T-cell (primary cell): ENCODE results near the gene GORASP2. TPM values are rescaled to one million over a fixed set of nuclear protein-coding genes. Genes with fewer than 3 reads are reported as not detected.
"Not testable (repeated sequence)": the region's sequence is repeated elsewhere in the genome, so short reads cannot be mapped to it uniquely, and the experiment has no call there.

Experiments
- ATAC-seq, 4 experiments: fragments of 200-7000 bp in 3 of 4; fragments of 150-1000 bp in 1 of 4; cut with Tn5 transposase; replicated peaks in 1 of 4; 1 replicate in 3 of 4; 2 replicates in 1 of 4; pipeline ENCODE4 v1.10.0; 2021; ENCODE audit warnings: moderate library complexity in 3 of 4, mild to moderate bottlenecking in 2 of 4, moderate number of reproducible peaks in 1 of 4
- CTCF ChIA-PET, 2 donors: fragments of 300-600 bp; sonication (Branson Sonifier 250); formaldehyde crosslinking; loops; one replicate each; lab custom pipeline; 2022; ENCODE audit warnings: antibody characterized with exemption in 2 of 2; lab: Charles Lee
- POLR2A ChIA-PET, 2 donors: fragments of 300-600 bp; sonication (Branson Sonifier 250); formaldehyde crosslinking; loops; one replicate each; lab custom pipeline; 2022; ENCODE audit warnings: antibody characterized with exemption in 2 of 2; lab: Charles Lee
- DNase-seq, 35 experiments: peaks; one replicate each; pipeline versions ENCODE4 v3.0.0 to v3.0.0-alpha.2; 2013 to 2023
- H3K27ac ChIP-seq: one replicate; pipeline ENCODE4 v1.5.1; 2013; ENCODE audit warnings: low read length
- H3K27me3 ChIP-seq, 2 experiments: replicated peaks in 1 of 2; 1 replicate in 1 of 2; 2 replicates in 1 of 2; pipeline versions ENCODE4 v1.6.1 to v1.7.0; 2013; ENCODE audit warnings: low read length in 1 of 2, mixed read lengths in 1 of 2; ENCODE audit not compliant: control insufficient read depth in 2 of 2, insufficient read depth in 2 of 2; ENCODE audit errors: extremely low read depth in 1 of 2
- H3K36me3 ChIP-seq, 2 donors: 1 replicate in 1 of 2; 2 replicates in 1 of 2; pipeline versions ENCODE4 v1.6.1 to v1.7.0; 2013; ENCODE audit warnings: low read length in 1 of 2; ENCODE audit not compliant: control insufficient read depth in 2 of 2, insufficient read depth in 1 of 2; ENCODE audit errors: extremely low read depth in 1 of 2
- H3K4me1 ChIP-seq, 2 experiments: 1 replicate in 1 of 2; 2 replicates in 1 of 2; pipeline versions ENCODE4 v1.6.1 to v1.7.0; 2013; ENCODE audit warnings: low read length in 2 of 2, mixed read lengths in 1 of 2; ENCODE audit not compliant: insufficient read depth in 2 of 2, control insufficient read depth in 1 of 2; ENCODE audit errors: extremely low read depth in 1 of 2
- H3K4me3 ChIP-seq, 2 donors: 1 replicate in 1 of 2; 2 replicates in 1 of 2; pipeline versions ENCODE4 v1.5.1 to v1.7.0; 2013; ENCODE audit warnings: mild to moderate bottlenecking in 2 of 2, low read length in 1 of 2, moderate library complexity in 1 of 2; ENCODE audit not compliant: control insufficient read depth in 1 of 2; ENCODE audit errors: extremely low read depth in 1 of 2
- H3K9me3 ChIP-seq: 2 replicates; pipeline ENCODE4 v1.7.0; 2013
- H3K27ac Mint-ChIP-seq, 2 donors: one replicate each; pipeline ENCODE4 v1.8.0; 2020 to 2021; ENCODE audit warnings: mild to moderate bottlenecking in 2 of 2, mixed read lengths in 2 of 2
- H3K27me3 Mint-ChIP-seq, 2 donors: one replicate each; pipeline ENCODE4 v1.8.0; 2021 to 2022; ENCODE audit warnings: mixed read lengths in 2 of 2
- H3K36me3 Mint-ChIP-seq: one replicate; pipeline ENCODE4 v1.8.0; 2021; ENCODE audit warnings: mixed read lengths
- H3K4me1 Mint-ChIP-seq, 3 donors: one replicate each; pipeline ENCODE4 v1.8.0; 2020 to 2022; ENCODE audit warnings: mixed read lengths in 3 of 3, mild to moderate bottlenecking in 1 of 3
- H3K4me3 Mint-ChIP-seq, 3 donors: one replicate each; pipeline ENCODE4 v1.8.0; 2020 to 2022; ENCODE audit warnings: mild to moderate bottlenecking in 3 of 3, mixed read lengths in 3 of 3, moderate library complexity in 3 of 3
- H3K9me3 Mint-ChIP-seq, 3 donors: one replicate each; pipeline ENCODE4 v1.8.0; 2020 to 2022; ENCODE audit warnings: mixed read lengths in 3 of 3
- WGBS: methylation state at CpG from one replicate; pipeline ENCODE4 v1.1.5; 2013; ENCODE audit warnings: missing lambda C conversion rate; ENCODE audit not compliant: insufficient coverage; 5-methylcytosine and 5-hydroxymethylcytosine counted together
- total RNA-seq, 35 experiments: library from RNA in 6 of 35; stranded (reverse) in 6 of 35; fragments of 120-200 nt in 1 of 35; gene quantifications; one replicate each; pipeline versions ENCODE4 v1.2.1 to v1.2.4 and lab custom pipeline; 2013 to 2026

Gene GORASP2
- total RNA-seq, 5 donors from 2014 or later (not counting 1 experiment from before 2014, with no cell fraction given) = 61.6 to 81.1 (median 71.0) TPM

- H3K27ac ChIP-seq, H3K36me3 Mint-ChIP-seq, H3K4me3 Mint-ChIP-seq, ATAC-seq, H3K4me1 Mint-ChIP-seq, H3K4me3 ChIP-seq, H3K27me3 Mint-ChIP-seq, CTCF ChIA-PET, H3K27ac Mint-ChIP-seq, H3K4me1 ChIP-seq, H3K36me3 ChIP-seq, DNase-seq, H3K9me3 Mint-ChIP-seq, POLR2A ChIA-PET, H3K9me3 ChIP-seq, H3K27me3 ChIP-seq: not testable (repeated sequence)
- no CpG with 5 or more reads among the region's 2 CpGs for WGBS
Measured at GRCh38 chr2:170921873-170922272, 7.2 kb upstream of the GORASP2 start.

GRCh38 chr2:170922634-170923494, 6.2 kb upstream of the GORASP2 start:
- no peak overlapping the region for H3K27ac Mint-ChIP-seq
- no peak overlapping the region for H3K4me3 Mint-ChIP-seq
- Histone ChIP-seq H3K4me1 (no peaks in the 10 kb centered on the region), H3K27me3 (no peaks in the 10 kb centered on the region), H3K27ac (no peak overlapping the region), H3K36me3 (no peaks in the 10 kb centered on the region), H3K4me3 (no peak overlapping the region), H3K9me3 (no peaks in the 10 kb centered on the region)
- DNase-seq (no peak), ATAC-seq (no peak)
- peaks cover 0 to 4% (median under 1%) of the 10 kb centered on the region in 3 donors for H3K9me3 Mint-ChIP-seq
- ChIA-PET CTCF (interaction anchor here in 1 of 2 donors (0.6 kb wide), 1 partner anchor 598 kb away, joined by 3 read pairs; no protein-coding TSS in a partner anchor), POLR2A (no interaction called here)
- peaks cover 0 to 2% (median 1%) of the 10 kb centered on the region in 3 donors for H3K4me1 Mint-ChIP-seq
- peaks cover 3% of the 10 kb centered on the region for H3K36me3 Mint-ChIP-seq
- H3K27me3 Mint-ChIP-seq = no peaks in the 10 kb centered on the region
- 80% methylated on average over 7 of the region's 8 CpGs for whole genome bisulfite sequencing

- DNase-seq (no peak), ATAC-seq (no peak)
- Mint-ChIP-seq H3K9me3 (no peaks in the 10 kb centered on the region), H3K36me3 (no peaks in the 10 kb centered on the region), H3K4me1 (peaks cover 9 to 11% (median 10%) of the 10 kb centered on the region in 3 donors), H3K27me3 (no peaks in the 10 kb centered on the region), H3K4me3 (no peak overlapping the region), H3K27ac (no peak overlapping the region)
- CTCF ChIA-PET = interaction anchor here (0.6 kb wide), 2 partner anchors 493 to 599 kb away, joined by 3 read pairs; no protein-coding TSS in a partner anchor
- peaks cover 5 to 7% of the 10 kb centered on the region in 2 experiments for H3K4me1 ChIP-seq
- H3K4me3 ChIP-seq = no peak overlapping the region
- no peaks in the 10 kb centered on the region for H3K36me3 ChIP-seq
- POLR2A ChIA-PET = interaction anchor here in 1 of 2 donors (0.6 kb wide), 1 partner anchor 107 kb away, joined by 3 read pairs; the partner anchor contains the start of gene GAD1
- WGBS = no CpG with 5 or more reads among the region's 1 CpG
- H3K27me3 ChIP-seq = no peaks in the 10 kb centered on the region
- no peaks in the 10 kb centered on the region for H3K9me3 ChIP-seq
- H3K27ac ChIP-seq = no peak overlapping the region
Measured at GRCh38 chr2:170923799-170924198, 5.3 kb upstream of the GORASP2 start.

- Histone ChIP-seq H3K4me1 (peaks cover 5 to 7% of the 10 kb centered on the region in 2 experiments), H3K27me3 (no peaks in the 10 kb centered on the region), H3K9me3 (no peaks in the 10 kb centered on the region), H3K4me3 (no peak overlapping the region), H3K27ac (no peak overlapping the region), H3K36me3 (no peaks in the 10 kb centered on the region)
- no peaks in the 10 kb centered on the region for H3K27me3 Mint-ChIP-seq
- ChIA-PET CTCF (interaction anchor here (0.6 to 1.0 kb wide), 2 partner anchors 491 to 540 kb away, joined by 3 read pairs; no protein-coding TSS in a partner anchor), POLR2A (no interaction called here)
- no peak for DNase-seq
- peaks cover 10 to 13% (median 12%) of the 10 kb centered on the region in 3 donors for H3K4me1 Mint-ChIP-seq
- no peaks in the 10 kb centered on the region for H3K36me3 Mint-ChIP-seq
- no peak overlapping the region for H3K4me3 Mint-ChIP-seq
- H3K27ac Mint-ChIP-seq = no peak overlapping the region
- H3K9me3 Mint-ChIP-seq = no peaks in the 10 kb centered on the region
- no peak for ATAC-seq
Measured at GRCh38 chr2:170924969-170925368, 4.1 kb upstream of the GORASP2 start.

GRCh38 chr2:170925923-170926322, 3.1 kb upstream of the GORASP2 start:
- ATAC-seq (no peak), DNase-seq (no peak)
- Mint-ChIP-seq H3K4me3 (no peak overlapping the region), H3K36me3 (no peaks in the 10 kb centered on the region), H3K27ac (no peak overlapping the region), H3K9me3 (no peaks in the 10 kb centered on the region), H3K4me1 (peaks cover 20 to 22% (median 22%) of the 10 kb centered on the region in 3 donors), H3K27me3 (no peaks in the 10 kb centered on the region)
- Histone ChIP-seq H3K4me3 (no peak overlapping the region), H3K36me3 (no peaks in the 10 kb centered on the region), H3K27ac (no peak overlapping the region), H3K4me1 (peaks cover 9 to 15% of the 10 kb centered on the region in 2 experiments), H3K9me3 (no peaks in the 10 kb centered on the region), H3K27me3 (no peaks in the 10 kb centered on the region)
- POLR2A ChIA-PET = no interaction called here
- WGBS = no CpG with 5 or more reads among the region's 3 CpGs
- CTCF ChIA-PET = no interaction called here

GRCh38 chr2:170926743-170927297, 2.2 kb upstream of the GORASP2 start:
- ChIA-PET CTCF (interaction anchor here in 1 of 2 donors (0.5 kb wide), 1 partner anchor 217 kb away, joined by 5 read pairs; no protein-coding TSS in a partner anchor), POLR2A (no interaction called here)
- no peaks in the 10 kb centered on the region for H3K36me3 ChIP-seq
- Mint-ChIP-seq H3K36me3 (no peaks in the 10 kb centered on the region), H3K4me1 (peaks cover 29 to 31% (median 30%) of the 10 kb centered on the region in 3 donors), H3K27ac (peak overlapping the region in 1 of 2 donors; percentile 8), H3K27me3 (no peaks in the 10 kb centered on the region), H3K9me3 (no peaks in the 10 kb centered on the region), H3K4me3 (no peak overlapping the region)
- no peaks in the 10 kb centered on the region for H3K27me3 ChIP-seq
- ATAC-seq (no peak), DNase-seq (no peak)
- H3K9me3 ChIP-seq = no peaks in the 10 kb centered on the region
- WGBS = 97% methylated on average over 4 of the region's 4 CpGs
- peaks cover 9 to 23% of the 10 kb centered on the region in 2 experiments for H3K4me1 ChIP-seq
- no peak overlapping the region for H3K27ac ChIP-seq
- H3K4me3 ChIP-seq = no peak overlapping the region
